PC-3 (cell line): ENCODE measurements around the gene KRTAP17-1.
A peak's percentile ranks its signal among the peaks of the same experiment; 100 is the strongest.

Experiments used
- EZH2 ChIP-seq: fragments of 300-600 bp; sonication (generic); IDR thresholded peaks from one replicate; pipeline ENCODE4 v1.6.1; 2017; ENCODE audit warnings: antibody characterized with exemption, mild to moderate bottlenecking, low read length; ENCODE audit not compliant: unreplicated experiment
- TF ChIP-seq, protein P1 (sequence below): fragments of 300-600 bp; sonication (generic); conservative IDR thresholded peaks from 2 replicates; pipeline ENCODE4 v1.5.1; 2017; ENCODE audit warnings: antibody characterized with exemption, low read depth, mild to moderate bottlenecking, low read length

DNA sequence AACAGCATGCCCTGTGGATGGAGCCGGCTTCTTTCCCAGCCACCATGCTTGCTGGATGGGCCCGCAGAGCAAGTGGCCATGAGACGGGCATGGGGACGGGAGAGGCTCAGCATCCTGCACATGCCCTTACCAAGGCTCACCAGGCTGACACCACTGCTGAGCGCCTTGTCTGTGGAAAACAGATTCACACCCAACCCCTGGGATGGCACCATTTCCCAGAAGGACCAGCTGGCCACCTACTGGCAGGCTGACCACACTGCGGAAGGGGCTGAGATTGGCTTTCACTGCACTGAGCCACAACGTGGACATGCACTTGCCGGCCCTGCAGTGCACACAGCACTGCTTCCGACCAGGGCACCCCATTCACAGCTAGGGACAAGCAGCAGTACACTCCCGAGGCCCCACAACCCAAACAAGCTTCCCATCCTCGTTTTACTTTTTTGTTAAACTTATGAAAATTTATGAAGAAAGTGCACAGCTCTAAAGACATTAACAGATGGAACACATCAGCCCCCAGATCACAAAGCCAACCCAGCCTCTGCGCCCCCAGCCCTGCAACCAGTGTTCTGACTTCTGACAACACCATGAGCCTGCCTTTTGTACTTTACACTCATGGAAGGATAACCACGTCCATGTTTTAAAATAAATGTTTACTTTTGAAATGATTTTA lies 13.9 kb upstream of the KRTAP17-1 start:
- TF ChIP-seq, protein P1, sequence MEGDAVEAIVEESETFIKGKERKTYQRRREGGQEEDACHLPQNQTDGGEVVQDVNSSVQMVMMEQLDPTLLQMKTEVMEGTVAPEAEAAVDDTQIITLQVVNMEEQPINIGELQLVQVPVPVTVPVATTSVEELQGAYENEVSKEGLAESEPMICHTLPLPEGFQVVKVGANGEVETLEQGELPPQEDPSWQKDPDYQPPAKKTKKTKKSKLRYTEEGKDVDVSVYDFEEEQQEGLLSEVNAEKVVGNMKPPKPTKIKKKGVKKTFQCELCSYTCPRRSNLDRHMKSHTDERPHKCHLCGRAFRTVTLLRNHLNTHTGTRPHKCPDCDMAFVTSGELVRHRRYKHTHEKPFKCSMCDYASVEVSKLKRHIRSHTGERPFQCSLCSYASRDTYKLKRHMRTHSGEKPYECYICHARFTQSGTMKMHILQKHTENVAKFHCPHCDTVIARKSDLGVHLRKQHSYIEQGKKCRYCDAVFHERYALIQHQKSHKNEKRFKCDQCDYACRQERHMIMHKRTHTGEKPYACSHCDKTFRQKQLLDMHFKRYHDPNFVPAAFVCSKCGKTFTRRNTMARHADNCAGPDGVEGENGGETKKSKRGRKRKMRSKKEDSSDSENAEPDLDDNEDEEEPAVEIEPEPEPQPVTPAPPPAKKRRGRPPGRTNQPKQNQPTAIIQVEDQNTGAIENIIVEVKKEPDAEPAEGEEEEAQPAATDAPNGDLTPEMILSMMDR: peak; percentile 68
- TF ChIP-seq EZH2: no peak
